Tibial artery (tissue), 4 donors: Measurements from ENCODE around the gene LPIN3.

ENCODE experiments used
- DNase-seq, 2 donors: peaks; one replicate each; pipeline ENCODE4 v3.0.0-alpha.2; 2019
- H3K27ac ChIP-seq, 2 donors: fragments of 200-600 bp; sonication (generic) in 1 of 2; 1 replicate in 1 of 2; 2 replicates in 1 of 2; pipeline ENCODE4 v1.5.1; 2018 to 2019; ENCODE audit warnings: mild to moderate bottlenecking in 1 of 2
- H3K27me3 ChIP-seq, 2 donors: fragments of 200-600 bp; sonication (generic) in 1 of 2; one replicate each; pipeline versions ENCODE4 v1.5.1 to v1.6.0; 2016 to 2019
- H3K36me3 ChIP-seq, 3 donors: fragments of 200-600 bp; sonication (generic) in 2 of 3; one replicate each; pipeline ENCODE4 v1.5.1; 2016 to 2019; ENCODE audit warnings: mild to moderate bottlenecking in 2 of 3
- H3K4me1 ChIP-seq, 4 donors: fragments of 200-600 bp; sonication (generic) in 2 of 4; 1 replicate in 3 of 4; 2 replicates in 1 of 4; pipeline ENCODE4 v1.5.1; 2016 to 2019
- H3K4me3 ChIP-seq, 2 donors: fragments of 200-600 bp; sonication (generic) in 1 of 2; 1 replicate in 1 of 2; 2 replicates in 1 of 2; pipeline ENCODE4 v1.5.1; 2018 to 2019; ENCODE audit warnings: mild to moderate bottlenecking in 2 of 2
- H3K9me3 ChIP-seq, 3 donors: fragments of 200-600 bp; sonication (generic) in 1 of 3; one replicate each; pipeline ENCODE4 v1.5.1; 2016 to 2019
- CTCF ChIP-seq, 2 experiments: fragments of 200-600 bp in 1 of 2; fragments of 450-650 bp in 1 of 2; IDR thresholded peaks; one replicate each; pipeline ENCODE4 v1.5.1; 2017 to 2019; ENCODE audit warnings: antibody characterized with exemption in 2 of 2, mild to moderate bottlenecking in 1 of 2, moderate library complexity in 1 of 2
- intact Hi-C: fragments of 100-400 bp; cut with DNase I; formaldehyde crosslinking; loops from one replicate; pipeline ENCODE4 v1.15.0; 2023; ENCODE audit warnings: low total_unique reads

Gene LPIN3

GRCh38 chr20:41370176-41370575 lies 29.6 kb downstream of the LPIN3 start:
- peaks cover 0 to 19% (median 14%) of the 10 kb centered on the region in 4 donors for H3K4me1 ChIP-seq
- no peak overlapping the region for H3K4me3 ChIP-seq
- no peak for DNase-seq
- H3K27ac ChIP-seq, result no peak overlapping the region
- H3K36me3 ChIP-seq, result no peaks in the 10 kb centered on the region
- H3K27me3 ChIP-seq, result peaks cover 0 to 53% of the 10 kb centered on the region in 2 donors
- intact Hi-C loops, result no loop called here
- H3K9me3 ChIP-seq, result peaks cover 0 to 4% (median 0%) of the 10 kb centered on the region in 3 donors
- no peak for TF ChIP-seq CTCF (IDR thresholded peaks at IDR 0.05)

- intact Hi-C loops, result no loop called here
- Histone ChIP-seq H3K27ac (no peak overlapping the region), H3K4me1 (peaks cover 0 to 8% (median 5%) of the 10 kb centered on the region in 4 donors), H3K27me3 (peaks cover 0 to 47% of the 10 kb centered on the region in 2 donors), H3K9me3 (peaks cover 0 to 4% (median 0%) of the 10 kb centered on the region in 3 donors), H3K36me3 (no peaks in the 10 kb centered on the region), H3K4me3 (no peak overlapping the region)
- DNase-seq, result no peak
- no peak for TF ChIP-seq CTCF (IDR thresholded peaks at IDR 0.05)
These were observed 30.8 kb downstream of the LPIN3 start for GRCh38 chr20:41371371-41371770.

GRCh38 chr20:41373251-41373783 lies 32.7 kb downstream of the LPIN3 start:
- Histone ChIP-seq H3K27me3 (peaks cover 0 to 32% of the 10 kb centered on the region in 2 donors), H3K36me3 (no peaks in the 10 kb centered on the region), H3K9me3 (peaks cover 0 to 4% (median 0%) of the 10 kb centered on the region in 3 donors), H3K4me1 (no peaks in the 10 kb centered on the region), H3K4me3 (no peak overlapping the region), H3K27ac (no peak overlapping the region)
- no peak for TF ChIP-seq CTCF (IDR thresholded peaks at IDR 0.05)
- intact Hi-C loops, result no loop called here
- DNase-seq, result no peak

- H3K4me1 ChIP-seq, result no peaks in the 10 kb centered on the region
- peaks cover 0 to 4% (median 0%) of the 10 kb centered on the region in 3 donors for H3K9me3 ChIP-seq
- no peak overlapping the region for H3K4me3 ChIP-seq
- H3K27me3 ChIP-seq, result peaks cover 0 to 26% of the 10 kb centered on the region in 2 donors
- H3K27ac ChIP-seq, result no peak overlapping the region
- no peak for TF ChIP-seq CTCF (IDR thresholded peaks at IDR 0.05)
- no peak for DNase-seq
- intact Hi-C loops, result no loop called here
- no peaks in the 10 kb centered on the region for H3K36me3 ChIP-seq
These were observed 33.6 kb downstream of the LPIN3 start for GRCh38 chr20:41373931-41374920.

GRCh38 chr20:41375846-41376245 lies 35.2 kb downstream of the LPIN3 start:
- TF ChIP-seq CTCF (IDR thresholded peaks at IDR 0.05), result no peak
- no peak for DNase-seq
- intact Hi-C loops, result no loop called here
- H3K4me1 ChIP-seq, result no peaks in the 10 kb centered on the region
- peaks cover 0 to 4% (median 0%) of the 10 kb centered on the region in 3 donors for H3K9me3 ChIP-seq
- no peak overlapping the region for H3K27ac ChIP-seq
- no peaks in the 10 kb centered on the region for H3K36me3 ChIP-seq
- no peak overlapping the region for H3K4me3 ChIP-seq
- peaks cover 0 to 24% of the 10 kb centered on the region in 2 donors for H3K27me3 ChIP-seq
